ENCODE data around the gene SLC39A9.
A peak's percentile ranks its signal among the peaks of the same experiment; 100 is the strongest.

SLC39A9 gene

GRCh38 chr14:69398053-69398817, at the start of gene SLC39A9, which contains the start of gene ERH:
SLC39A9 (plus strand) TSS chr14:69398692; CDS start chr14:69399370, 678 bp downstream.
ERH (minus strand) TSS chr14:69398299; CDS start chr14:69398233, 66 bp downstream.
- DNase-seq, result peak; percentile 100

- no peak for DNase-seq
Measured at GRCh38 chr14:69349091-69349777, 49.3 kb upstream of the SLC39A9 start.

GRCh38 chr14:69350892-69351291, 47.6 kb upstream of the SLC39A9 start:
- DNase-seq, result no peak

GRCh38 chr14:69351385-69351784, 47.1 kb upstream of the SLC39A9 start:
- DNase-seq, result no peak

- no peak for DNase-seq
Measured at GRCh38 chr14:69351911-69352310, 46.6 kb upstream of the SLC39A9 start.

- DNase-seq, result no peak
Measured at GRCh38 chr14:69353168-69353567, 45.3 kb upstream of the SLC39A9 start.

- no peak for DNase-seq
Measured at GRCh38 chr14:69354383-69355153, 43.9 kb upstream of the SLC39A9 start.

- DNase-seq, result no peak
Measured at GRCh38 chr14:69355154-69355597, 43.3 kb upstream of the SLC39A9 start.

GRCh38 chr14:69355607-69356281, 42.7 kb upstream of the SLC39A9 start:
- no peak for DNase-seq

- no peak for DNase-seq
Measured at GRCh38 chr14:69356903-69357543, 41.5 kb upstream of the SLC39A9 start.

- no peak for DNase-seq
Measured at GRCh38 chr14:69357544-69358200, 40.8 kb upstream of the SLC39A9 start.

GRCh38 chr14:69358233-69358963, 40.1 kb upstream of the SLC39A9 start:
- DNase-seq, result no peak

GRCh38 chr14:69358966-69359365, 39.5 kb upstream of the SLC39A9 start:
- DNase-seq, result no peak

- DNase-seq, result no peak
Measured at GRCh38 chr14:69360438-69361108, 37.9 kb upstream of the SLC39A9 start.

- DNase-seq, result no peak
Measured at GRCh38 chr14:69363055-69363454, 35.4 kb upstream of the SLC39A9 start.

GRCh38 chr14:69363964-69364363, 34.5 kb upstream of the SLC39A9 start:
- DNase-seq, result no peak

GRCh38 chr14:69364378-69364777, 34.1 kb upstream of the SLC39A9 start:
- DNase-seq, result no peak

GRCh38 chr14:69366069-69366468, 32.4 kb upstream of the SLC39A9 start:
- DNase-seq, result no peak

GRCh38 chr14:69366761-69367160, 31.7 kb upstream of the SLC39A9 start:
- no peak for DNase-seq

- no peak for DNase-seq
Measured at GRCh38 chr14:69368381-69368780, 30.1 kb upstream of the SLC39A9 start.

Measured in NCI-H1092 treated with DMSO at 0.1 percent for 48 hours (cell line).